NCI-H187 treated with DMSO at 0.1 percent for 48 hours (cell line): ENCODE data around the gene BIRC6.
"Not testable (repeated sequence)": the region's sequence is repeated elsewhere in the genome, so short reads cannot be mapped to it uniquely, and the experiment has no call there.

Experiments used
- DNase-seq: peaks from one replicate; lab custom pipeline; 2025; lab: John Stamatoyannopoulos, UW

The BIRC6 gene

GRCh38 chr2:32446369-32446768 lies 89.5 kb downstream of the BIRC6 start:
- no peak for DNase-seq

GRCh38 chr2:32450851-32451250 lies 94.0 kb downstream of the BIRC6 start:
- no peak for DNase-seq

GRCh38 chr2:32452338-32453064 lies 95.7 kb downstream of the BIRC6 start:
- DNase-seq = no peak

GRCh38 chr2:32453242-32454062 lies 96.6 kb downstream of the BIRC6 start:
- no peak for DNase-seq

GRCh38 chr2:32455816-32456215 lies 99.0 kb downstream of the BIRC6 start:
- DNase-seq = no peak

GRCh38 chr2:32456808-32457207 lies 100.0 kb downstream of the BIRC6 start:
- no peak for DNase-seq

- DNase-seq = no peak
Observed at GRCh38 chr2:32457814-32458213, 101.0 kb downstream of the BIRC6 start.

- not testable (repeated sequence) for DNase-seq
Observed at GRCh38 chr2:32460861-32461260, 104.0 kb downstream of the BIRC6 start.

GRCh38 chr2:32463110-32463509 lies 106.3 kb downstream of the BIRC6 start:
- no peak for DNase-seq

- no peak for DNase-seq
Observed at GRCh38 chr2:32464431-32464830, 107.6 kb downstream of the BIRC6 start.

- no peak for DNase-seq
Observed at GRCh38 chr2:32472605-32473004, 115.8 kb downstream of the BIRC6 start.

- DNase-seq = no peak
Observed at GRCh38 chr2:32474381-32474780, 117.6 kb downstream of the BIRC6 start.

- no peak for DNase-seq
Observed at GRCh38 chr2:32478889-32479620, 122.2 kb downstream of the BIRC6 start.

GRCh38 chr2:32479993-32480392 lies 123.2 kb downstream of the BIRC6 start:
- no peak for DNase-seq

- no peak for DNase-seq
Observed at GRCh38 chr2:32482471-32482870, 125.6 kb downstream of the BIRC6 start.

GRCh38 chr2:32484937-32485336 lies 128.1 kb downstream of the BIRC6 start:
- no peak for DNase-seq

GRCh38 chr2:32485399-32485798 lies 128.6 kb downstream of the BIRC6 start:
- no peak for DNase-seq

GRCh38 chr2:32489061-32489460 lies 132.2 kb downstream of the BIRC6 start:
- no peak for DNase-seq

- no peak for DNase-seq
Observed at GRCh38 chr2:32491346-32491745, 134.5 kb downstream of the BIRC6 start.

- DNase-seq = no peak
Observed at GRCh38 chr2:32495139-32495538, 138.3 kb downstream of the BIRC6 start.

- DNase-seq = no peak
Observed at GRCh38 chr2:32496662-32497061, 139.8 kb downstream of the BIRC6 start.

GRCh38 chr2:32498306-32498705 lies 141.5 kb downstream of the BIRC6 start:
- no peak for DNase-seq

GRCh38 chr2:32502941-32503340 lies 146.1 kb downstream of the BIRC6 start:
- DNase-seq = no peak
